ENCODE results near the gene SNX27.
"Not testable (repeated sequence)": the region's sequence is repeated elsewhere in the genome, so short reads cannot be mapped to it uniquely, and the experiment has no call there.

The SNX27 gene

GRCh38 chr1:151641229-151641628, 29.4 kb downstream of the SNX27 start:
- no peak for DNase-seq

- not testable (repeated sequence) for DNase-seq
Observed at GRCh38 chr1:151643085-151643484, 31.2 kb downstream of the SNX27 start.

- DNase-seq = no peak
Observed at GRCh38 chr1:151644001-151644400, 32.2 kb downstream of the SNX27 start.

- no peak for DNase-seq
Observed at GRCh38 chr1:151653397-151653796, 41.5 kb downstream of the SNX27 start.

GRCh38 chr1:151655371-151655770, 43.5 kb downstream of the SNX27 start:
- DNase-seq = no peak

- no peak for DNase-seq
Observed at GRCh38 chr1:151661751-151662150, 49.9 kb downstream of the SNX27 start.

- no peak for DNase-seq
Observed at GRCh38 chr1:151668090-151668489, 56.2 kb downstream of the SNX27 start.

GRCh38 chr1:151670036-151670675, 58.3 kb downstream of the SNX27 start:
- DNase-seq = not testable (repeated sequence)

GRCh38 chr1:151673407-151673806, 61.6 kb downstream of the SNX27 start:
- no peak for DNase-seq

- DNase-seq = no peak
Observed at GRCh38 chr1:151680391-151680790, 68.5 kb downstream of the SNX27 start.

GRCh38 chr1:151680826-151681225, 69.0 kb downstream of the SNX27 start:
- no peak for DNase-seq

GRCh38 chr1:151681923-151682322, 70.1 kb downstream of the SNX27 start:
- no peak for DNase-seq

- DNase-seq = not testable (repeated sequence)
Observed at GRCh38 chr1:151682901-151683300, 71.1 kb downstream of the SNX27 start.

GRCh38 chr1:151684128-151684527, 72.3 kb downstream of the SNX27 start:
- DNase-seq = no peak

GRCh38 chr1:151686561-151686960, 74.7 kb downstream of the SNX27 start:
- no peak for DNase-seq

GRCh38 chr1:151689494-151689893, 77.6 kb downstream of the SNX27 start:
- no peak for DNase-seq

- no peak for DNase-seq
Observed at GRCh38 chr1:151692226-151692625, 80.4 kb downstream of the SNX27 start.

GRCh38 chr1:151693057-151693651, 81.3 kb downstream of the SNX27 start:
- peak in 1 of 2 experiments; percentile 39 for DNase-seq

- DNase-seq = no peak
Observed at GRCh38 chr1:151701515-151701914, 89.7 kb downstream of the SNX27 start.

GRCh38 chr1:151702936-151703335, 91.1 kb downstream of the SNX27 start:
- no peak for DNase-seq

- DNase-seq = no peak
Observed at GRCh38 chr1:151703813-151704212, 92.0 kb downstream of the SNX27 start.

GRCh38 chr1:151704246-151704645, 92.4 kb downstream of the SNX27 start:
- no peak for DNase-seq

- DNase-seq = no peak
Observed at GRCh38 chr1:151705146-151705545, 93.3 kb downstream of the SNX27 start.

- DNase-seq = no peak
Observed at GRCh38 chr1:151705753-151706463, 94.1 kb downstream of the SNX27 start.
